Measurements from ENCODE around the gene DGUOK.
A peak's percentile ranks its signal among the peaks of the same experiment; 100 is the strongest.
"Not testable (repeated sequence)": the region's sequence is repeated elsewhere in the genome, so short reads cannot be mapped to it uniquely, and the experiment has no call there.

The DGUOK gene

GRCh38 chr2:73926493-73927327, at the start of gene DGUOK:
Gene DGUOK (plus strand): TSS chr2:73926880. CDS start chr2:73926911, 31 bp downstream.
- peak; percentile 99 for DNase-seq (ENCODE audit: low read depth)
- TF ChIP-seq CTCF (IDR thresholded peaks at IDR 0.05; ENCODE audit: low read depth, low read length, missing control alignments): no peak
- peak within 1 kb of the TSS; percentile 77 for H3K4me3 ChIP-seq (ENCODE audit: low read depth, low read length)

- no peak for DNase-seq (ENCODE audit: low read depth)
- TF ChIP-seq CTCF (IDR thresholded peaks at IDR 0.05; ENCODE audit: low read depth, low read length, missing control alignments): no peak
- H3K4me3 ChIP-seq (ENCODE audit: low read depth, low read length): no peak overlapping the region
Measured at GRCh38 chr2:73877071-73877802, 49.4 kb upstream of the DGUOK start.

- DNase-seq (ENCODE audit: low read depth); H3K4me3 ChIP-seq (ENCODE audit: low read depth, low read length): not testable (repeated sequence)
Measured at GRCh38 chr2:73877984-73878383, 48.7 kb upstream of the DGUOK start.

GRCh38 chr2:73885406-73885805, 41.3 kb upstream of the DGUOK start:
- no peak for TF ChIP-seq CTCF (IDR thresholded peaks at IDR 0.05; ENCODE audit: low read depth, low read length, missing control alignments)
- H3K4me3 ChIP-seq (ENCODE audit: low read depth, low read length): no peak overlapping the region
- DNase-seq (ENCODE audit: low read depth): no peak

- DNase-seq (ENCODE audit: low read depth): no peak
- no peak for TF ChIP-seq CTCF (IDR thresholded peaks at IDR 0.05; ENCODE audit: low read depth, low read length, missing control alignments)
- no peak overlapping the region for H3K4me3 ChIP-seq (ENCODE audit: low read depth, low read length)
Measured at GRCh38 chr2:73886357-73886756, 40.3 kb upstream of the DGUOK start.

- not testable (repeated sequence) for DNase-seq (ENCODE audit: low read depth); H3K4me3 ChIP-seq (ENCODE audit: low read depth, low read length)
Measured at GRCh38 chr2:73887596-73888353, 38.9 kb upstream of the DGUOK start.

GRCh38 chr2:73888388-73888787, 38.3 kb upstream of the DGUOK start:
- DNase-seq (ENCODE audit: low read depth): no peak
- no peak overlapping the region for H3K4me3 ChIP-seq (ENCODE audit: low read depth, low read length)
- TF ChIP-seq CTCF (IDR thresholded peaks at IDR 0.05; ENCODE audit: low read depth, low read length, missing control alignments): no peak
